AG10803 (cell line): ENCODE data around the gene RYR2.

Source experiments
- DNase-seq: peaks from one replicate; pipeline ENCODE4 v3.0.0; 2010; ENCODE audit warnings: low read depth
- H3K4me3 ChIP-seq: 2 replicates; pipeline ENCODE4 v1.5.1; 2011; ENCODE audit warnings: mild to moderate bottlenecking, low read length, control low read depth
- TF ChIP-seq, protein P1 (sequence below): conservative IDR thresholded peaks from 2 replicates; pipeline ENCODE4 v1.5.1; 2011; ENCODE audit warnings: mild to moderate bottlenecking, low read length, control low read depth, inconsistent platforms

The RYR2 gene

DNA sequence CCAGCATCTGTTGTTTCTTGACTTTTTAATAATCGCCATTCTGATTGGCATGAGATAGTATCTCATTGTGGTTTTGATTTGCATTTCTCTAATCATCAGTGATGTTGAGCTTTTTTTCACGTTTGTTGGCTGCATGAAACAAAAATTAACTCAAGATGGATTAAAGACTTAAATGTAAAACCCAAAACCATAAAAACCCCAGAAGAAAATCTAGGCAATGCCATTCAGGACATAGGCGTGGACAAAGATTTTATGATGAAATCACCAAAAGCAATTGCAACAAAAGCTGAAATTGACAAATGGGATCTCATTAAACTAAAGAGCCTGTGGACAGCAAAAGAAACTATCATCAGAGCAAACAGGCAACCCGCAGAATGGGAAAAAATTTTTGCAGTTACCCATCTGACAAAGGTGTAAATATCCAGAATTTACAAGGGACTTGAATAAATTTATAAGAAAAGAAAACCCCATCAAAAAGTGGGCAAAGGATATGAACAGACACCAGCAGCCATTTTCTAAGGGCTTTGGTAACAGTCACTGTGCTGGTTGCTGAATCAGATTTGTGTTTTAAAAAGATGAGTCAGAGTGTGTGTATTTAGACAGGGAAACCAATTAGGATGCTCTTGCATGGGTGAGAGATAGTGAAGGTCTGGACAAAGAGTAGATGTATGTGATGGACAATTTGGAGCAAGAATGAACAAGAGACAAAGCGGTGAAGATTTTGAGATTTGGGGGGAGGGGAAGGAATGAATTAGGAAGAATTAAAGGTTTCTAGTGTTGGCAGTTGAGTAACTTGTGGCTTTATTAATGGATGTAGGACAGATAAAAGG, 110.7 kb downstream of the RYR2 start:
- TF ChIP-seq, protein P1, sequence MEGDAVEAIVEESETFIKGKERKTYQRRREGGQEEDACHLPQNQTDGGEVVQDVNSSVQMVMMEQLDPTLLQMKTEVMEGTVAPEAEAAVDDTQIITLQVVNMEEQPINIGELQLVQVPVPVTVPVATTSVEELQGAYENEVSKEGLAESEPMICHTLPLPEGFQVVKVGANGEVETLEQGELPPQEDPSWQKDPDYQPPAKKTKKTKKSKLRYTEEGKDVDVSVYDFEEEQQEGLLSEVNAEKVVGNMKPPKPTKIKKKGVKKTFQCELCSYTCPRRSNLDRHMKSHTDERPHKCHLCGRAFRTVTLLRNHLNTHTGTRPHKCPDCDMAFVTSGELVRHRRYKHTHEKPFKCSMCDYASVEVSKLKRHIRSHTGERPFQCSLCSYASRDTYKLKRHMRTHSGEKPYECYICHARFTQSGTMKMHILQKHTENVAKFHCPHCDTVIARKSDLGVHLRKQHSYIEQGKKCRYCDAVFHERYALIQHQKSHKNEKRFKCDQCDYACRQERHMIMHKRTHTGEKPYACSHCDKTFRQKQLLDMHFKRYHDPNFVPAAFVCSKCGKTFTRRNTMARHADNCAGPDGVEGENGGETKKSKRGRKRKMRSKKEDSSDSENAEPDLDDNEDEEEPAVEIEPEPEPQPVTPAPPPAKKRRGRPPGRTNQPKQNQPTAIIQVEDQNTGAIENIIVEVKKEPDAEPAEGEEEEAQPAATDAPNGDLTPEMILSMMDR, result no peak
- no peak for DNase-seq

DNA sequence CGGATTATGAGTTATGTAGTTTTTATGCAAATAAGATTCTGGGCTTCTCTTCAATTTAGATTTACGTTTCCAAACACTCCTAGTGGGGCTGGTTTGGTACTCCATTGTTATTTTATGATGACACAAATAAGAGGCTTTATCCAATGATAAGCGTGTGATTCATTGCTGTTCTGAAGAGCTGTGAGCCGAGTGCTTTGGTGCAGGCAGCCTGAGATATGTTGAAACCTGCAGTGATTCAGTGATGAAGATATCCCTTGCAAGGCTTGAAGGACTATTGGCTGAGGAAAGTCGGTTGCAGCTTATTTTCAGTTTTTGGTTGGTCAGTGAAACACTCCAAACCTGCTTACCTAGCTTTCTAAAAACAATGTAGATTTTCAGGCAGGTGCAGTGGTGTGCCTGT, 112.2 kb downstream of the RYR2 start:
- no peak for DNase-seq
- TF ChIP-seq, protein P1, result no peak
- no peak overlapping the region for H3K4me3 ChIP-seq

More for the DNA sequence above, 110.7 kb downstream of the RYR2 start:
- no peak overlapping the region for H3K4me3 ChIP-seq

DNA sequence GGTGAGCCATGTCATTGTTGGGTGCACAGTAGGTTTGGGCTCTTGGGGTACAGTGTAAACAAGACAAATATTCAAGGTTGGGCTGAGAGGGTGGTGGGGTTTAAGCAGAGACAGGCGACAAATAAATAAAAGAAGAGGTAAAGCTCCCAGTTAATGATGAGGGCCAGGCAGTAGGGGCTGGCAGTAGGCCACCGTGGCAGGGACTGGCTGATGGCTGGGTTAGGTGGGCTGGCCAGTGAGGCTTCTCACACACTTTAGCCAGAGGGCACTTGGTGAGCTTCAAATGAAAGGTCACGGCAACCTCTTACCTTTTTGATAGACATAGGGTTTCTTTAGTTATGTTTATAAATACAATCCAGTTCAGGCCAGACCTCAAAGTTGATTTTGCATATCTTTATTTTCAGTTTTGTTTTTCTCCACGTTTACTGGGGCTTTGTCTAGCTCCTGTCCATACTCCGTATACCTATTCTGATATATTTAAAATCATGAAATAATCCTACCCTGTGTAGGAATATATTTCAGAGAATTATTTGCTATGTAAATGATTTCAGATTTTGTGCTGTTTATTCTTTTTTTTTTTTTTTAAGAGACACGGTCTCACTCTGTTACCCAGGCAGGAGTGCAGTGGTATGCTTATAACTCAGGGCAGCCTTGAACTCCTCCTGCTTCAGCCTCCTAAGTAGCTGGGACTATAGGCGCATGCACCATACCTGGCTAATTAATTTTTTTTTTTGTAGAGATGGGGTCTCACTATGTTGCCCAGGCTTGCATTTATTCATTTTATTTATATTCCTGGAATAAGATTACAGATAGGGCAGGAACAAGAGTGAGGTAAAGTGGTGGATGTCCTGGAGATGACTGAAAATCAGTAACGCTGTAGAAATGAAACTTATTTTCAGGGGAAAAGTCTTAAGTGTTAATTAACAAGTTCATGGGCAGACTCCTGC, 122.7 kb downstream of the RYR2 start:
- TF ChIP-seq, protein P1, result no peak
- DNase-seq, result no peak
- H3K4me3 ChIP-seq, result no peak overlapping the region

DNA sequence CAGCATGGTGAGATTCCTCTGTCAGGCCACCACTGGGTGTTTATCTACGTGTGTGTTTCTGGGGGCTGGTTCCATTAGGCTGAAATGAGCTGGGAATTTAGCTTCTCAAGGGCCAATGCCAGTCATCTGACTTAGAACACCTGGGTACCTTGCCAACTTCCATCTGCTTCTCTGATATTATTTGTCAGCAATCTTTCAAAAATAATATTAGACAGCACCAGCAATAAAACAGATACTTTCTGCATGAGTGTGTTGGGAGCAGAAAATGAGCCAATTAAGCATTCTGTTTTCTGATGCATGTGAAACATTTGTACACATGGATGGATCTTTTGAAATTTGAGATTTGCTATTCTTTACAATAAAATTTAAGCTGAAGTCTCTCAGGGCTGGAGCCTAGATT, 124.1 kb downstream of the RYR2 start:
- TF ChIP-seq, protein P1, result no peak
- no peak for DNase-seq
- H3K4me3 ChIP-seq, result no peak overlapping the region

DNA sequence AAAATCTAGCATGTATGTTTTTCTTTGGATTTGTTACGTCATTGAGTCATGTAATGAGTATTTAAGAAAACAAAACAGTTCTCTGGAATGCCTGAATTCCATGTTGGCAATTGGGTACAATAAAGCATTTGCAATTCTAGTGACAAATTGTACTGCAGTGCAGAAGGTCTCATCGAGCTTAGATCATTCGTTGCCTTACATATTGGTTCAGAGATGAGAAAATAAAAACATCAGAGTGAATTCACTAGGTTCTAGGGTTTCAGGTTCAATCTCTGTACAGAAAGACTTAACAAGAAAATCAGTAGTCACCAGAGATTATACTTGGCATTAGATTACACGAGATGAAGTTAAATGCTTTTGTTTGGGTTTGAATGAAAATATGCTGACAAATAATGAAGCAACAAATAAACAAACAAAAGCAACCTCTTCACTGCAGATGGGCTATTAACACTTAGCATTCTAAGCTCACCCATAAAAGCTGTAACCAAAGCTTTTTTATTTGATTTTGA, 124.7 kb downstream of the RYR2 start:
- TF ChIP-seq, protein P1, result no peak
- no peak overlapping the region for H3K4me3 ChIP-seq
- DNase-seq, result no peak

DNA sequence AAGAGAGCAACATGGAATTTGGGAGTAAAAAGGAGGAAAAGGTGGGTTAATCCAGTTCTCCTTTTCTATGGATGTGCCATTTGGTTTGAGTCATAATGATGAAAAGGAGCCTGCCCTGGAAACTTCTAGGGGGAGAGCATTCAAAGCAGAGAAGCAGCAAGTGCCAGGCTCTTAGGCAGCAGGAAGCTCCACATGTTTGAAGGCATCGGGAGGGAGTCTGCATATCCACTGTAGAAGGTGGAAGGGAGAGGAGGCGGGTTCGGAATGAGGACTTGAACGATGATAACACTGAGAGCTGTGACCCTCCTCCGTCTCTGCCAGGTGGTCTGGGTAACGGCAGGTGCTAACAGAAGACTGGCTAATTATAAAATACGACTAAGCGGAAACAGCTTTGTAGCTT, 128.2 kb downstream of the RYR2 start:
- H3K4me3 ChIP-seq, result no peak overlapping the region
- no peak for DNase-seq
- TF ChIP-seq, protein P1, result no peak
